Measurements from ENCODE around the gene MED17.
"Not testable (repeated sequence)": the region's sequence is repeated elsewhere in the genome, so short reads cannot be mapped to it uniquely, and the experiment has no call there.

Gene MED17

GRCh38 chr11:93766504-93766903 lies 17.6 kb upstream of the MED17 start:
- no peak overlapping the region for H3K4me3 ChIP-seq (ENCODE audit: low read length)
- no peak overlapping the region for H3K9ac ChIP-seq (ENCODE audit: low read length)
- H3K27me3 ChIP-seq (ENCODE audit: control insufficient read depth, insufficient read depth, low read length) = no peaks in the 10 kb centered on the region
- H3K4me1 ChIP-seq (ENCODE audit: control insufficient read depth, insufficient read depth, low read length) = peaks cover 27% of the 10 kb centered on the region
- H3K36me3 ChIP-seq (ENCODE audit: control insufficient read depth, insufficient read depth, low read length) = no peaks in the 10 kb centered on the region
- H3K9me3 ChIP-seq (ENCODE audit: control insufficient read depth, low read length) = no peaks in the 10 kb centered on the region

DNA sequence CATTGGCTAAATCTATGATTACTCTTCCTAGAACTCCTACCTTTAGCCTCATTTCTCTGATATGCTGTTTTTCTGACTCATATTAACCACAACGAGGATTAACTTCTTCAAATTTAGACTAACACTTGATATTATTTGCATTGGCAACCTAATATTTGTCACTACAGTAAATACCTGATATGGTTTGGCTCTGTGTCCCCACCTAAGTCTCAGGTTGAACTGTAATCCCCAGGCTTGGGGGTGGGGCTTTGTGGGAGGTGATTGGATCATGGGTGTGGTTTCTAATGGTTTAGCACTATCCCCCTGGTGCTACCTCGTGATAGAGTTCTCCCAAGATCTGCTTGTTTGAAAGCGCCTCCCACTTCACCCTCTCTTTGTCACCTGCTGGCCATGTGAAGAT lies 17.1 kb upstream of the MED17 start:
- Histone ChIP-seq H3K36me3 (ENCODE audit: control insufficient read depth, insufficient read depth, low read length) (no peaks in the 10 kb centered on the region), H3K9ac (ENCODE audit: low read length) (no peak overlapping the region), H3K4me3 (ENCODE audit: low read length) (no peak overlapping the region), H3K27me3 (ENCODE audit: control insufficient read depth, insufficient read depth, low read length) (no peaks in the 10 kb centered on the region), H3K9me3 (ENCODE audit: control insufficient read depth, low read length) (no peaks in the 10 kb centered on the region), H3K4me1 (ENCODE audit: control insufficient read depth, insufficient read depth, low read length) (peaks cover 27% of the 10 kb centered on the region)

GRCh38 chr11:93770160-93770559 lies 13.9 kb upstream of the MED17 start:
- H3K27me3 ChIP-seq (ENCODE audit: control insufficient read depth, insufficient read depth, low read length) = no peaks in the 10 kb centered on the region

GRCh38 chr11:93772123-93772522 lies 12.0 kb upstream of the MED17 start:
- Histone ChIP-seq H3K36me3 (ENCODE audit: control insufficient read depth, insufficient read depth, low read length) (no peaks in the 10 kb centered on the region), H3K9ac (ENCODE audit: low read length) (no peak overlapping the region), H3K9me3 (ENCODE audit: control insufficient read depth, low read length) (no peaks in the 10 kb centered on the region), H3K27me3 (ENCODE audit: control insufficient read depth, insufficient read depth, low read length) (no peaks in the 10 kb centered on the region), H3K4me1 (ENCODE audit: control insufficient read depth, insufficient read depth, low read length) (peaks cover 5% of the 10 kb centered on the region), H3K4me3 (ENCODE audit: low read length) (no peak overlapping the region)

More at GRCh38 chr11:93770160-93770559, 13.9 kb upstream of the MED17 start:
- Histone ChIP-seq H3K9ac (ENCODE audit: low read length) (no peak overlapping the region), H3K36me3 (ENCODE audit: control insufficient read depth, insufficient read depth, low read length) (no peaks in the 10 kb centered on the region), H3K9me3 (ENCODE audit: control insufficient read depth, low read length) (no peaks in the 10 kb centered on the region), H3K4me1 (ENCODE audit: control insufficient read depth, insufficient read depth, low read length) (peaks cover 23% of the 10 kb centered on the region), H3K4me3 (ENCODE audit: low read length) (no peak overlapping the region)

- H3K9me3 ChIP-seq (ENCODE audit: control insufficient read depth, low read length) = no peaks in the 10 kb centered on the region
- no peak overlapping the region for H3K4me3 ChIP-seq (ENCODE audit: low read length)
- H3K27me3 ChIP-seq (ENCODE audit: control insufficient read depth, insufficient read depth, low read length) = no peaks in the 10 kb centered on the region
- H3K9ac ChIP-seq (ENCODE audit: low read length) = no peak overlapping the region
- no peaks in the 10 kb centered on the region for H3K36me3 ChIP-seq (ENCODE audit: control insufficient read depth, insufficient read depth, low read length)
- H3K4me1 ChIP-seq (ENCODE audit: control insufficient read depth, insufficient read depth, low read length) = peaks cover 4% of the 10 kb centered on the region
These were observed 11.0 kb upstream of the MED17 start for GRCh38 chr11:93773045-93773477.

- Histone ChIP-seq H3K4me1 (ENCODE audit: control insufficient read depth, insufficient read depth, low read length) (no peaks in the 10 kb centered on the region), H3K36me3 (ENCODE audit: control insufficient read depth, insufficient read depth, low read length) (no peaks in the 10 kb centered on the region), H3K9ac (ENCODE audit: low read length) (no peak overlapping the region), H3K27me3 (ENCODE audit: control insufficient read depth, insufficient read depth, low read length) (no peaks in the 10 kb centered on the region), H3K4me3 (ENCODE audit: low read length) (no peak overlapping the region), H3K9me3 (ENCODE audit: control insufficient read depth, low read length) (no peaks in the 10 kb centered on the region)
These were observed 10.4 kb upstream of the MED17 start for GRCh38 chr11:93773601-93774200.

DNA sequence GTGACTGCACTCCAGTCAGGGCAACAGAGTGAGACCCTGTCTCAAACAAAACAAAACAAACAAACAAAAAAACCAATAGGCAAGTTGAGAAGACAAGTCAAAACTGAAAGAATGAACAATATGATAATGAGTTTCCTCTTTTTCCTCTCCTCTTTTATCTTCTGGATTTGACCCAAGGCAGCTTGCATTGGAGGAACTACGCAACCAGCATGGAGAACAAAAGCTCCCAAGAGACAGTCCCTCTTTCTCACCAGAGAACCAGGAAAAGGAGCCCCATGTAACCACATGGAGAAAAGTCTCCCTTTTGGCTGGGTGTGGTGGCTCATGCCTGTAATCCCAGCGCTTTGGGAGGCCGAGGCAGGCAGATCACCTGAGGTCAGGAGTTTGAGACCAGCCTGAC lies 9.5 kb upstream of the MED17 start:
- not testable (repeated sequence) for H3K27me3 ChIP-seq (ENCODE audit: control insufficient read depth, insufficient read depth, low read length); H3K9ac ChIP-seq (ENCODE audit: low read length); H3K36me3 ChIP-seq (ENCODE audit: control insufficient read depth, insufficient read depth, low read length); H3K4me1 ChIP-seq (ENCODE audit: control insufficient read depth, insufficient read depth, low read length); H3K9me3 ChIP-seq (ENCODE audit: control insufficient read depth, low read length); H3K4me3 ChIP-seq (ENCODE audit: low read length)

DNA sequence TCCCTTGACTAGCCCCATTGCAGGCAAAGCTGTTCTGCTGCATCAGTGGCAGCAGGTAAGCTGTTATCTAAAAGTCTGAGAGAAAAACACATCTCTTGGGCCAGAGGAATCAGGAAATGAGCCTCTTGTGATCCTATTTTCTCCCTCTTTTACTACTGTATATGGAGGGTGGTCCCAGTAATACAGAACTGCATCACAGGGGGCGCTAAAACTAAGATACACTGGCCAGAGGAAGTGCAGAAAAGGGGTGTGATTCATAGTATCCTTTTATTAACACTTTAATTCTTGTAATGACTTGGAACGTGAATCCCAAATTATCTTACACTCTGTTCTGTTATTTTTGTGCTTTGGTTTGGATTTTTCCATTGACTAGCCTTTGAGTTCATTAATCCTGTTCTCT lies 8.8 kb upstream of the MED17 start:
- H3K4me3 ChIP-seq (ENCODE audit: low read length) = no peak overlapping the region
- no peak overlapping the region for H3K9ac ChIP-seq (ENCODE audit: low read length)
- no peaks in the 10 kb centered on the region for H3K9me3 ChIP-seq (ENCODE audit: control insufficient read depth, low read length)
- no peaks in the 10 kb centered on the region for H3K4me1 ChIP-seq (ENCODE audit: control insufficient read depth, insufficient read depth, low read length)
- no peaks in the 10 kb centered on the region for H3K36me3 ChIP-seq (ENCODE audit: control insufficient read depth, insufficient read depth, low read length)
- H3K27me3 ChIP-seq (ENCODE audit: control insufficient read depth, insufficient read depth, low read length) = no peaks in the 10 kb centered on the region

- Histone ChIP-seq H3K4me1 (ENCODE audit: control insufficient read depth, insufficient read depth, low read length) (peaks cover 15% of the 10 kb centered on the region), H3K4me3 (ENCODE audit: low read length) (peak overlapping the region; percentile 80), H3K9me3 (ENCODE audit: control insufficient read depth, low read length) (no peaks in the 10 kb centered on the region), H3K36me3 (ENCODE audit: control insufficient read depth, insufficient read depth, low read length) (no peaks in the 10 kb centered on the region), H3K9ac (ENCODE audit: low read length) (peak overlapping the region; percentile 93), H3K27me3 (ENCODE audit: control insufficient read depth, insufficient read depth, low read length) (no peaks in the 10 kb centered on the region)
These were observed 720 bp upstream of the MED17 start for GRCh38 chr11:93783362-93783761.

- Histone ChIP-seq H3K9me3 (ENCODE audit: control insufficient read depth, low read length) (no peaks in the 10 kb centered on the region), H3K36me3 (ENCODE audit: control insufficient read depth, insufficient read depth, low read length) (no peaks in the 10 kb centered on the region), H3K4me1 (ENCODE audit: control insufficient read depth, insufficient read depth, low read length) (peaks cover 15% of the 10 kb centered on the region), H3K9ac (ENCODE audit: low read length) (peak overlapping the region; percentile 93), H3K27me3 (ENCODE audit: control insufficient read depth, insufficient read depth, low read length) (no peaks in the 10 kb centered on the region), H3K4me3 (ENCODE audit: low read length) (peak overlapping the region; percentile 80)
These were observed 327 bp upstream of the MED17 start for GRCh38 chr11:93783765-93784144.

- Histone ChIP-seq H3K9ac (ENCODE audit: low read length) (peak overlapping the region; percentile 93), H3K4me1 (ENCODE audit: control insufficient read depth, insufficient read depth, low read length) (peaks cover 15% of the 10 kb centered on the region), H3K9me3 (ENCODE audit: control insufficient read depth, low read length) (no peaks in the 10 kb centered on the region), H3K4me3 (ENCODE audit: low read length) (peak overlapping the region; percentile 80), H3K27me3 (ENCODE audit: control insufficient read depth, insufficient read depth, low read length) (no peaks in the 10 kb centered on the region), H3K36me3 (ENCODE audit: control insufficient read depth, insufficient read depth, low read length) (no peaks in the 10 kb centered on the region)
These were observed 866 bp downstream of the MED17 start for GRCh38 chr11:93784935-93785360.

DNA sequence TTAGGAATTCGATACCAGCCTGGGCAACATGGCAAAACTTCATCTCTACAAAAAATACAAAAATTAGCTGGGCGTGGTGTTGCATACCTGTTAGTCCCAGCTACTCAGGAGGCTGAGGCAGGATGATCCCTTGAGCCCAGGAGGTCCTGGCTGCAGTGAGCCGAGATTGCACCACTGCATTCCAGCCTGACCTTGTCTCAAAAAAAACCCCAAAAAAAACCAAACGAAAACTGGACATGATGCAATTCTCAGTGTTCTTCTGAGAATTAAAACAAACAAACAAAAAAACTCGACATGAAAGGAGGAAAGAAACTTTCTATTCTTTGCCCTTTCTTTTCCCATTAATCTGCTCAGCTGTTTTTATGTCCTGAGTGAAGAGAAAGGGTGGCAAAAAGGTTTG lies 7.4 kb downstream of the MED17 start:
- Histone ChIP-seq H3K36me3 (ENCODE audit: control insufficient read depth, insufficient read depth, low read length) (peaks cover 2% of the 10 kb centered on the region), H3K9ac (ENCODE audit: low read length) (no peak overlapping the region), H3K27me3 (ENCODE audit: control insufficient read depth, insufficient read depth, low read length) (no peaks in the 10 kb centered on the region), H3K4me1 (ENCODE audit: control insufficient read depth, insufficient read depth, low read length) (peaks cover 5% of the 10 kb centered on the region), H3K4me3 (ENCODE audit: low read length) (no peak overlapping the region), H3K9me3 (ENCODE audit: control insufficient read depth, low read length) (no peaks in the 10 kb centered on the region)
